AG04450 (cell line): ENCODE results near the gene NPY5R. TPM values are rescaled to one million over a fixed set of nuclear protein-coding genes. Genes with fewer than 3 reads are reported as not detected.

Source experiments
- CTCF ChIA-PET: fragments of 300-600, 350-600 bp; formaldehyde crosslinking; extraction: SDS; loops from one replicate; lab custom pipeline; 2022; ENCODE audit warnings: antibody characterized with exemption, inconsistent platforms; lab: Charles Lee
- POLR2A ChIA-PET: fragments of 350-600 bp; formaldehyde crosslinking; extraction: SDS; loops from one replicate; lab custom pipeline; 2021; ENCODE audit warnings: antibody characterized with exemption, inconsistent platforms; lab: Yijun Ruan, JAX
- DNase-seq: peaks from one replicate; pipeline ENCODE4 v3.0.0-alpha.2; 2011; ENCODE audit warnings: low read depth, low spot score
- H3K27ac ChIP-seq: one replicate; pipeline ENCODE4 v1.5.1; 2012; ENCODE audit warnings: low read depth, low read length, control low read depth
- H3K27me3 ChIP-seq: one replicate; pipeline ENCODE4 v1.6.0; 2012; ENCODE audit warnings: low read length; ENCODE audit not compliant: control insufficient read depth, insufficient read depth
- H3K4me3 ChIP-seq: 2 replicates; pipeline ENCODE4 v1.5.1; 2011; ENCODE audit warnings: mild to moderate bottlenecking, low read depth, low read length, control low read depth
- H3K9me3 ChIP-seq: 2 replicates; pipeline ENCODE4 v1.5.1; 2012; ENCODE audit warnings: low read length; ENCODE audit not compliant: control insufficient read depth, insufficient read depth
- polyA minus RNA-seq: library from RNA; depleted of rRNA, polyadenylated mRNA; stranded (reverse); fragments of >200 nt; gene quantifications from 2 replicates; pipeline ENCODE4 v1.2.3, GENCODE V29; 2011; rRNA and poly(A)+ RNA removed
- polyA plus RNA-seq: library from polyadenylated mRNA; depleted of rRNA; stranded (reverse); fragments of >200 nt; gene quantifications from 2 replicates; pipeline ENCODE4 v1.2.3, GENCODE V29; 2011; rRNA removed
- TF ChIP-seq, protein P1 (sequence below): IDR thresholded peaks from 2 replicates; pipeline ENCODE4 v1.5.1; 2011; ENCODE audit warnings: low read depth, low read length, control low read depth, inconsistent platforms

The NPY5R gene
- polyA plus RNA-seq (not detected in 2 replicates), polyA minus RNA-seq (not detected in 2 replicates)

DNA sequence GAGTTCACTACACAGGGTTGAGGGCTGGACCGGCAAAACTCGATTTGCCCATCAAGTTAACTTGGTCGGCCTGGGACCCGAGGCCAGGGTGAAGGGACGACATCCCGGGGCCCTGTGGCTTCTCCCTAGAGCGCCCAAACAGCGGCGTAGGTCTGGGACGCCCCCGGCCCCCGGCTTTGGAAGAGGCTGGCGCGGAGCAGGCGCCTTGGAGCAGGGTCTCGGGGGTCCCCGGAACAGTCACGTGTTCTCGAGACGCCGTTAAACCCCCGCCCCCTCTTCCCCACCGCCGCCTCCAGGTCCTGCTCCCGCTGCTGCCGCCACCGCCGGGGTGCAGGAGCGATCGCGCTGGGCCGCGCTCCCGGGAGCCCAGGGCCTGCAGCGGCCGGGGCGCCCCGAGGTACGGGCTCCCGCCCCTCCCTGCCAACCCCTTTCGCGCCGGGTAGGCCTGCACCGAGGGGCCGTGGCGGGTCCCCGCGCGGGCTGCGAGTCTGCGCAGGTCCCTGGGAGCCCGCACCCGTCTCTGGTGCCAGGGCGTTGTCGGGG lies at the start of gene NPY5R:
Gene NPY5R (plus strand): TSS at position 289 of the 543 bp plus-strand sequence. CDS start 6,382 bp downstream, outside the sequence.
- CTCF ChIA-PET: no interaction called here

DNA sequence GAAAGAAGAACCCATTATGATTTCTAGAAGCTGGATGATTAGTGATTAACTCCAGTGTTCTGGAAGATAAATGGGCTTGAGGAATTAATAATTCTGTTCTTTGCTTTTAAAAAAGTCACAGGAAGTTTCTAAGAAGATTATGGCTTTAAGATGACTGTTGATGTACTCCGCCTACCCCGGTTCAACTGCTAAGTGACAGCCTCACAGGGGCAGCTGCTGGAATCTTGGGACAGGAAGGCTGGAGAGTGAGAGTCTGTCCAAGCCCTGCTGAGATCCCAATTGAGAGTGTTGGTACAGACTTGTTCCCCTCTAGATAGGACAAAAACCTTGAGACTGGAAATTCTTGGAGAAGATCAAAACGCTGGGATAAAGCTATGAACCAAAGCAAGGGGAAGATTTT lies 48.6 kb upstream of the NPY5R start:
- POLR2A ChIA-PET: no interaction called here
- Histone ChIP-seq H3K27ac (no peak overlapping the region), H3K9me3 (no peaks in the 10 kb centered on the region), H3K4me3 (no peak overlapping the region), H3K27me3 (no peaks in the 10 kb centered on the region)
- CTCF ChIA-PET: no interaction called here
- DNase-seq: no peak
- TF ChIP-seq, protein P1, sequence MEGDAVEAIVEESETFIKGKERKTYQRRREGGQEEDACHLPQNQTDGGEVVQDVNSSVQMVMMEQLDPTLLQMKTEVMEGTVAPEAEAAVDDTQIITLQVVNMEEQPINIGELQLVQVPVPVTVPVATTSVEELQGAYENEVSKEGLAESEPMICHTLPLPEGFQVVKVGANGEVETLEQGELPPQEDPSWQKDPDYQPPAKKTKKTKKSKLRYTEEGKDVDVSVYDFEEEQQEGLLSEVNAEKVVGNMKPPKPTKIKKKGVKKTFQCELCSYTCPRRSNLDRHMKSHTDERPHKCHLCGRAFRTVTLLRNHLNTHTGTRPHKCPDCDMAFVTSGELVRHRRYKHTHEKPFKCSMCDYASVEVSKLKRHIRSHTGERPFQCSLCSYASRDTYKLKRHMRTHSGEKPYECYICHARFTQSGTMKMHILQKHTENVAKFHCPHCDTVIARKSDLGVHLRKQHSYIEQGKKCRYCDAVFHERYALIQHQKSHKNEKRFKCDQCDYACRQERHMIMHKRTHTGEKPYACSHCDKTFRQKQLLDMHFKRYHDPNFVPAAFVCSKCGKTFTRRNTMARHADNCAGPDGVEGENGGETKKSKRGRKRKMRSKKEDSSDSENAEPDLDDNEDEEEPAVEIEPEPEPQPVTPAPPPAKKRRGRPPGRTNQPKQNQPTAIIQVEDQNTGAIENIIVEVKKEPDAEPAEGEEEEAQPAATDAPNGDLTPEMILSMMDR: no peak

More for the DNA sequence above, at the start of gene NPY5R:
- Histone ChIP-seq H3K4me3 (no peak within 1 kb of the TSS), H3K9me3 (no peaks in the 10 kb centered on the region), H3K27me3 (peaks cover 10% of the 10 kb centered on the region), H3K27ac (no peak within 1 kb of the TSS)
- DNase-seq: no peak
- TF ChIP-seq, protein P1: no peak
- POLR2A ChIA-PET: no interaction called here

DNA sequence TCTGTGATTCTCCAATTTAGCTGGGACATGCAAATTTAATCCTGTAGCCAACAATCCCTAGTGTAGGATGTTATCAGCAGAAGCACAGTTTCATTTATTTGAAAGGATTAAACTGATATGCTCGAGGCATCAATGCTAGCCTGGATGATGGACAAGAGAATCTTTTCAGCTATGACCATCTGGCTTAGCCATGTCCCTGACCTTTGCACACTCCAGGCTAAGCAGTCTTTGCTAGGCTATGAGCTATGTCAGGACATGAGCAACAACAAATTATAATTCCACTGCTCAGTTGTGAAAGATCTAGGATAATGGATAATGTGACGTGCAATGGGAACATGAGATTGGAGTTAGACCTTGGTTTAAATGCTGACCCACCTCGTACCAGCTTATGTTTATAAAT lies 43.2 kb upstream of the NPY5R start:
- CTCF ChIA-PET: interaction anchor here (0.9 kb wide), 1 partner anchor 248 kb away, joined by 3 read pairs; no protein-coding TSS in a partner anchor
- no peak overlapping the region for H3K27ac ChIP-seq
- no peak overlapping the region for H3K4me3 ChIP-seq
- POLR2A ChIA-PET: no interaction called here
- no peak for DNase-seq
- TF ChIP-seq, protein P1: no peak
- no peaks in the 10 kb centered on the region for H3K9me3 ChIP-seq
- H3K27me3 ChIP-seq: no peaks in the 10 kb centered on the region

DNA sequence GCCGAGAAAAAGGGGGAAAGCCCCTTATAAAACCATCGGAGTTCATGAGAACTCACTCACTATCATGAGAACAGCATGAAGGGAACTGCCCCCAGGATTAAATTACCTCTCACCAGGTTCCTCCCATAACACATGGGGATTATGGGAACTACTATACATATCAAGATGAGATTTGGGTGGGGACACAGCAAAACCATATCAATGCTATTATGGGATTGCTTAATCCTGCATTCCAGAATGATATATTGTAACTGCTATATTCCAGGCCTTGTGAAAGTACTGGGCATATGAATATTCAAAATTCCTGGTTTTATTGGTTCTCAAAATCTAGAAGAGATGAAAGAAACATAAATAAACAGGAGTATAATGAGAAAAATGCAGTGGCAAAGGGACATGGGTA lies 40.6 kb upstream of the NPY5R start:
- ChIA-PET POLR2A (no interaction called here), CTCF (no interaction called here)
- no peak overlapping the region for H3K4me3 ChIP-seq
- DNase-seq: no peak
- no peak overlapping the region for H3K27ac ChIP-seq
- TF ChIP-seq, protein P1: no peak
- H3K27me3 ChIP-seq: no peaks in the 10 kb centered on the region
- no peaks in the 10 kb centered on the region; the same call in 1 of the 2 replicates for H3K9me3 ChIP-seq

DNA sequence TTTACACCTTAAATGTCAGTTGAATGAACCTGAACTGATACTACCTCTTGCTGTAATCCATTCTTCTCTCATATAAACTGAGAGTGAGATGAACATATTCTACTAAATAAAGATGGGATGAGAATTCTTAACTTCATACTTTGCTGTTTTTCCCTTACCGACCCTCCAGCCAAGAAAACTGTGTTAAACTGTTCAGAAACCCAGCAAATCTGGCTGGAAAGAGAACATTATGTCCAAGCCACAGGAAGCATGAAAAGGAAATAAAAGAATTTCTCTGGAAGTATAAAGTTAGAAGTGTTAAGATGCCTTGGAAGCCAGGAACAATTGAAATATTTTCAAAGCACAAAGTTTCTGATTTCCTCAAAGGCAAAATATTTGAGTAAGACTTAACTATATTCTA lies 34.2 kb upstream of the NPY5R start:
- Histone ChIP-seq H3K27ac (no peak overlapping the region), H3K4me3 (no peak overlapping the region), H3K9me3 (no peaks in the 10 kb centered on the region; the same call in 1 of the 2 replicates), H3K27me3 (no peaks in the 10 kb centered on the region)
- TF ChIP-seq, protein P1: no peak
- CTCF ChIA-PET: interaction anchor here (0.8 to 1.2 kb wide), 2 partner anchors 241 to 812 kb away, joined by 3 to 5 read pairs; no protein-coding TSS in a partner anchor
- POLR2A ChIA-PET: no interaction called here
- no peak for DNase-seq
